Dedifferentiated amniotic fluid mesenchymal stem cell (primary cell): ENCODE data around the gene ARL5B.
"Not testable (repeated sequence)": the region's sequence is repeated elsewhere in the genome, so short reads cannot be mapped to it uniquely, and the experiment has no call there.

Source experiments
- DNase-seq: peaks from one replicate; pipeline ENCODE4 v3.0.0-alpha.2; 2016; ENCODE audit errors: extremely low spot score

The ARL5B gene, protein sequence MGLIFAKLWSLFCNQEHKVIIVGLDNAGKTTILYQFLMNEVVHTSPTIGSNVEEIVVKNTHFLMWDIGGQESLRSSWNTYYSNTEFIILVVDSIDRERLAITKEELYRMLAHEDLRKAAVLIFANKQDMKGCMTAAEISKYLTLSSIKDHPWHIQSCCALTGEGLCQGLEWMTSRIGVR

GRCh38 chr10:18659125-18659818 is at the start of gene ARL5B:
ARL5B (plus strand) TSS chr10:18659431; CDS start chr10:18659638, 207 bp downstream.
- DNase-seq, result peak; percentile 98

DNA sequence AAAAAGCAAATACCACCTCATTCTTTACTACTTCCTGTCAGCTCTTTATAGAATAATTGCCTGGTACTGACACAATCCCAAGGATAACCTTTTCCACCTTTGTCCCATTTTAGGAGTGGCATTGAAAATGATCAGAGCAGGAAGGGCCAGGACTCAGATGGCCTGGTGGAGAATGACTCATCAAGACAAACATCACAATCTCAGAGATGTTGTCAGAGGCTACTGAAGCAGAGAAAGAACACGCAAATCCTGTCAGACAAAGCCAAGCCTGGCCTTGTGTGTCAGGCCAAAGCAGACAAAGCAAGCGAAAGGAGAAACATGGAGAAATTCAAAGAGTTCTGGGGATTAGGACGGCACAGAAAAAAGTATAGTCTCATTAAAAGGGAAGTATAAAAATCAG is 48.7 kb upstream of the ARL5B start:
- DNase-seq, result peak; percentile 39

DNA sequence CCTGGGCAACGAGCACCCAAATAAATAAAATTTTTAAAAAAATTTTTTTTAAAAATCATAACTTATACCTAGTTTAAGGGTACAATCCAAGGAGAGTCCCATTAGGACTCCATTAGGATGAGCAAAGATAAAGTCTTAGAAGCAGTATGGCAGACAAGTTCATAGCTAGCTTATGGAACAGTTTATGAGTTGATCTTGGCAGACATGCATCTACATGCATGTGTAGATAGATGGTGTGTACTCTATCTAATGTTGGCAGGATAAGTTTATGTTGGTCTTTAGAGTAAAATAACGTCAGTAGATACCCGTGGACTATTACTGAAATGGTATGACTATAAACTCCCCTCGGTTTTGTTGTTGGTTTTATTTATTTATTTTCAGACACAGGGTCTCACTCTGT is 48.1 kb upstream of the ARL5B start:
- no peak for DNase-seq

GRCh38 chr10:18615618-18616017 is 43.6 kb upstream of the ARL5B start:
- DNase-seq, result no peak

- no peak for DNase-seq
Observed at GRCh38 chr10:18616337-18616736, 42.9 kb upstream of the ARL5B start.

- no peak for DNase-seq
Observed at GRCh38 chr10:18619016-18619415, 40.2 kb upstream of the ARL5B start.

DNA sequence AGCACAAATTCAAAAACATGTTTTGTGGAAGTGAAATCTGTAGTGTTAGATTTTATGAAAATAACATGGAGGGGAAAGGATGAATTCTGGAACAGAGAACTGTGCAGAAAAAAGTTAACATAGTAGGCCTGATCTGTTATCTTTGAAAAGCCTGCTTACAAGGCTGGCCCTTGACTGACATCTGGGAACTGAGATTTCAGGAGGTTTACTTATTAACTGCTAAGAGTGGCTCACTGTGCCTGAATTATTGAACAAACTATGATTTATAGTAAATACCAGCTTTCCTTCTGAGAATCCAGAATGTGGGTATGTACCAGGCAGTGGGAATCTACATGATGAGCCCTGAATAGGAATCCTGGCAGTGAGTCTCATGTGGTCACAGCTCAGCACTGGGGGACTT is 38.4 kb upstream of the ARL5B start:
- no peak for DNase-seq

DNA sequence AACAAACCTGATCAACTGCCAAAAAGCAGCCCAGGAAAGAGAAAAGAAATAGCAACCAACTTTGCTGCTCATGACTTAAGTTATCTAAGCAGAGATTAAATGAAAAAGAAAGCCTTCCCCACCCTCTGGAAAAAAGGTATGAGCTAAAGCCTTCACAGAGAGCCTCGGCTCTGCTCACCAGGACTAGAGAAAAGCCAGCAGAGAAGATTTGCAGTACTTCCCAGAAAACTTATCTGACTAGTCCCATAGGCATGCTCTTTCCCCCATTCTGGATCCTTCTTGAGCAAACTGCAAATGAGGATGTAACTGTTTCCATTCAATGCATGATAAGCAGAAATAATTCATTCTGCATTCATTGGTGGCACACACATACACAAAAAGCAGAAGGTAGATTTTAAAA is 35.6 kb upstream of the ARL5B start:
- peak; percentile 35 for DNase-seq

- no peak for DNase-seq
Observed at GRCh38 chr10:18625886-18626285, 33.3 kb upstream of the ARL5B start.

- not testable (repeated sequence) for DNase-seq
Observed at GRCh38 chr10:18627452-18628018, 31.7 kb upstream of the ARL5B start.

DNA sequence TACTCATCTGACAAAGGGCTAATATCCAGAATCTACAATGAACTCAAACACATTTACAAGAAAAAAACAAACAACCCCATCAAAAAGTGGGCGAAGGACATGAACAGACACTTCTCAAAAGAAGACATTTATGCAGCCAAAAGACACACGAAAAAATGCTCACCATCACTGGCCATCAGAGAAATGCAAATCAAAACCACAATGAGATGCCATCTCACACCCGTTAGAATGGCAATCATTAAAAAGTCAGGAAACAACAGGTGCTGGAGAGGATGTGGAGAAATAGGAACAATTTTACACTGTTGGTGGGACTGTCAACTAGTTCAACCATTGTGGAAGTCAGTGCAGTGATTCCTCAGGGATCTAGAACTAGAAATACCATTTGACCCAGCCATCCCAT is 26.7 kb upstream of the ARL5B start:
- not testable (repeated sequence) for DNase-seq

DNA sequence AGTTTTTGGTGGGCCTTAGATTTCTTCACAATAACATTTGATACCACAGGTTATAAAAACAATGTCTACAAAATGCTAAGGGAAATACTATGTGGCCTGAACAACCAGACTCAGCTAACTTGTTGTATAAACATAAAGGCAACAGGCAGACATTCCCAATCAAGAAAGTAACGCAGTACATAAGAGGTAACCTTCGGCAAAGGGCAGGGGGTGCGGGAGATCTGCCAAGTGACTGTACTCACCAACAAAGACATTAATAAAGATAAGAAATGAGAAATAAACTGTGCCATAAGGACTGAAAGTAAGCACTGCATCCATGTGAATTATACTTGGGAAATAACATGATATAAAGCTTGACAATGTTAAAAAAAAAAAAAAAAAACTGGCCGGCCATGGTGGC is 23.2 kb upstream of the ARL5B start:
- no peak for DNase-seq

DNA sequence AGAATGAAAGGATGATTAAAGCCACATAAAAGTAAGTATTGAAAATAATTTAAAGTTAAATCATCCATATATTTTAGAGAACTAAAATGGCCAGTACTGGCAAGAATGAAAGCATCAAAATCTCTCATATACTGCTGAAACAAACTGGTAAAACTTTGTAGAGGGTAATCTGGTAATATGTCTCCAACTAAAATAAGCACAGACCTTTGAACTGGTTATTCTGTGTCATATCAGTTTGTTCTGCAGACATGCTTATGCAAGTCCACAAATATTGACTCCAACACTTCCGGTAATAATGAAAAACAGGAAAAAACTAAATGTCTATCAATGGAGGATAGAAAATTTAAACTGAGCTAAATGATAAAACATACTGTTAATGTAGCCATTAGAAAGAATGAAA is 21.8 kb upstream of the ARL5B start:
- DNase-seq, result not testable (repeated sequence)

DNA sequence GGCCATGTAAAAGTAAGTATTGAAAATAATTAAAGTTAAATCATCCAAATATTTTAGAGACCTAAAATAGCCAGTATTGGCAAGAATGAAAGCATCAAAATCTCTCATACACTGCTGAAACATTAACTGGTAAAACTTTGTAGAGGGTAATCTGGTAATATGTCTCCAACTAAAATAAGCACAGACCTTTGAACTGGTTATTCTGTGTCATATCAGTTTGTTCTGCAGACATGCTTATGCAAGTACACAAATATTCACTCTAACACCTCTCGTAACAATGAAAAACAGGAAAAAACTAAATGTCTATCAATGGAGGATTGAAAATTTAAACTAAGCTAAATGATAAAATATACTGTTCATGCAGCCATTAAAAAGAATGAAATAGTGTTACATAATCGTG is 19.5 kb upstream of the ARL5B start:
- not testable (repeated sequence) for DNase-seq

DNA sequence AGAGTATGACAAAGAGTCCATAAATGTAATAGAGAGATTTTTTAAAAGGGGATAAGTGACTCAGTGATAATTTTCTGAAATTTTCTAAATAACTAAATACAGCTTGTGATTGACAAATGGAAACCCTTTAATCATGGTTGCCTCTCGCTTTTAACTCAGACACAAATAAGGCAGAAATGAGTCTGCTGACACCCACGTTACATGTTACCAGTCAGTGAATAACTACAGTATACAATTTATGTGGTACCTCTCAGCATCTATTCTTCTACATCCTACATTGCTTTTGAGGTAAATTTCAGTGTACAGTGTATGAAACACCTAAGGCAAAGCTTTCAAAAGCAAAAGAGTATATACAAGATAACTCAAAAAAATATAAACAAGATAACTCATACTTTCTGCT is 12.1 kb upstream of the ARL5B start:
- no peak for DNase-seq

GRCh38 chr10:18647945-18648344 is 11.3 kb upstream of the ARL5B start:
- DNase-seq, result no peak

GRCh38 chr10:18649364-18649959 is 9.8 kb upstream of the ARL5B start:
- no peak for DNase-seq

DNA sequence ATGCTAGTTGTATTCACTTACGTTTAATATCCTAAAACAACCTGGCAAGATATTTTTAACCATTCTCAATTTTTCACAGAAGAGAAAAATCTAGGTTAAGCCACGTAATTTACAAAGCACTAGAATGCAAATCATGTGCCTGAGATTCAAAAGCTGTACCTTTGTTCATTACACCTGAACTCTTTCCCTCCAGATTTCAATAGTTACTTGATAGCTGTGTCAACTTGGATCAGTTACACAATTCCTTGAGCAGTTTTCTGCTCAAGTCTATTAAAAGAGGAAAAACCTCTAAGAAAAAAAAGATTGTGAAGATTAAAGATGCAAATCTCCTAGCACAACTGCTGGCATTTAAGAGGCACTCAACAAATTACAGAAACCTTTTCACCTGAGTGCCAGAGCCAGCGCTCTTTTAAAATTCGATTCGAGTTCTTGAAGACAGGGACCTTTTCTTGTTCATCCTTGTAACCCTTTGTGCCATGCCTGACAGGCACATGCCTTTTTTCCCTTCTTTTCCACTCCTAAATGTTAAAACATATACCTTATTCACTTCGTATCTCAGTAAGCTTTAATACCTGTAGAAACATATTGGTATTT is 8.7 kb upstream of the ARL5B start:
- no peak for DNase-seq

GRCh38 chr10:18651324-18652007 is 7.8 kb upstream of the ARL5B start, which contains the start of gene NSUN6:
NSUN6 (minus strand) TSS chr10:18651587; CDS start chr10:18651203, 384 bp downstream.
- DNase-seq, result peak; percentile 90

- no peak for DNase-seq
Observed at GRCh38 chr10:18653112-18653511, 6.1 kb upstream of the ARL5B start.

DNA sequence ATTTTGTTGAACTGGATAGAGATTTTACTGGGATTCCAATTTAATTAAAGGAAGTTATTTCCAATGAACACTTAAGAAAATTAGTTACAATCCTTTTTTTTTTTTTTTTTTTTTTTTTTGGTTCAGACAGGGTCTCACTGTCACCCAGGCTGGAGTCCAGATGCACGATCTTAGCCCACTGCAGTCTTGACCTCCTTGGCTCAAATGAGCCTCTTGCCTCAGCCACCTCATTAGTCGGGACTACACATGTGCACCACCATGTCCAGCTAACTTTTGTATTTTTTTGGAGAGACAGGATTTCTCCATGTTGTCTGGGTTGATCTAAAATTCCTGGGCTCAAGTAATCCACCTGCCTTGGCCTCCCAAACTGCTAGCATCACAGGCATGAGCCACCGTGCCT is 2.5 kb upstream of the ARL5B start:
- no peak for DNase-seq
